ENCODE data around the gene HCN4. TPM values are rescaled to one million over a fixed set of nuclear protein-coding genes. Genes with fewer than 3 reads are reported as not detected.

Gene HCN4
- total RNA-seq, 1 donor from 2014 or later = 0.17 TPM

DNA sequence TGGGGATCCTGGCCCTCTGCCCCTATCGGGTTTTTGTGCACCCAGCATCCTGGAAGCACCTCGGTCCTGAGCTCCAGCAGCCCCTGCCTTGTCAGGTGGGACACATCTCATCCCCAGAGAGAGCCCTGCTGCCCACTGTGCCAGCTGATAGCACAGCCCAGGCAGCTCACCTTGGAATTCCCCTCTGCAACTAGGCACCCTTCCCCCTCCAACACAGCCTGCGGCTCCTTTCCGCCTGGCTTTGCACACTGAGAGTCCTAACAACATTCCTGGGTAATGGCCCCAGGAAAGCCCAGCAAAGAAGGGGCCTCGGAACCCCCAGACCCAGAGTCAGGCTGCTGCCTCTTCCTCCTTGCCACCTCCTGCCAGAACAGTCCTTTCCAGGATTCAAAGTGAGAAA lies 5.9 kb downstream of the HCN4 start:
- no peak for DNase-seq (ENCODE audit: low read depth)
- TF ChIP-seq, protein P1, sequence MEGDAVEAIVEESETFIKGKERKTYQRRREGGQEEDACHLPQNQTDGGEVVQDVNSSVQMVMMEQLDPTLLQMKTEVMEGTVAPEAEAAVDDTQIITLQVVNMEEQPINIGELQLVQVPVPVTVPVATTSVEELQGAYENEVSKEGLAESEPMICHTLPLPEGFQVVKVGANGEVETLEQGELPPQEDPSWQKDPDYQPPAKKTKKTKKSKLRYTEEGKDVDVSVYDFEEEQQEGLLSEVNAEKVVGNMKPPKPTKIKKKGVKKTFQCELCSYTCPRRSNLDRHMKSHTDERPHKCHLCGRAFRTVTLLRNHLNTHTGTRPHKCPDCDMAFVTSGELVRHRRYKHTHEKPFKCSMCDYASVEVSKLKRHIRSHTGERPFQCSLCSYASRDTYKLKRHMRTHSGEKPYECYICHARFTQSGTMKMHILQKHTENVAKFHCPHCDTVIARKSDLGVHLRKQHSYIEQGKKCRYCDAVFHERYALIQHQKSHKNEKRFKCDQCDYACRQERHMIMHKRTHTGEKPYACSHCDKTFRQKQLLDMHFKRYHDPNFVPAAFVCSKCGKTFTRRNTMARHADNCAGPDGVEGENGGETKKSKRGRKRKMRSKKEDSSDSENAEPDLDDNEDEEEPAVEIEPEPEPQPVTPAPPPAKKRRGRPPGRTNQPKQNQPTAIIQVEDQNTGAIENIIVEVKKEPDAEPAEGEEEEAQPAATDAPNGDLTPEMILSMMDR (conservative IDR thresholded peaks at IDR 0.05; ENCODE audit: low read depth, low read length) = no peak
- H3K4me3 ChIP-seq (ENCODE audit: low read depth, low read length) = no peak overlapping the region

DNA sequence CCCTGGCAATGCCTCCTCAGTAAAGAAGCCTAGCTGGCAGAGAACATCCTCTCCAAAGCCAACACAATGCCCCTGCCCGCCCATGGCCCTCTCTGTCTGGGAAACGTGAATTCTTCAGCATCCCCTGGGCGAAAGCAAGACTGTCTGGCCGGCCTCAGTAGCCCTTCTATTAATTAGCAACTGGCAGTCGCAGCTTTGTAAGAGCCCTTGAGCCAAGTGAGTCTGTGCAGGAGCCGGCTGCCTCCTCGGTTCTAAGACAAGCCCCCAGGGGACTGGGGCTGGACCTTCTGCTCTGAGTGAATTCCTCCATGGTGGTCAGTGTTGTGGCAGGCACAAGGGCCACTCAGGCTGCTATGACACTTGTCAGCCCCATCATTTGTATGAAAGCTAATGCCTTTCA lies 7.4 kb downstream of the HCN4 start:
- no peak overlapping the region for H3K4me3 ChIP-seq (ENCODE audit: low read depth, low read length)
- TF ChIP-seq, protein P1 (conservative IDR thresholded peaks at IDR 0.05; ENCODE audit: low read depth, low read length) = no peak
- DNase-seq (ENCODE audit: low read depth) = no peak

DNA sequence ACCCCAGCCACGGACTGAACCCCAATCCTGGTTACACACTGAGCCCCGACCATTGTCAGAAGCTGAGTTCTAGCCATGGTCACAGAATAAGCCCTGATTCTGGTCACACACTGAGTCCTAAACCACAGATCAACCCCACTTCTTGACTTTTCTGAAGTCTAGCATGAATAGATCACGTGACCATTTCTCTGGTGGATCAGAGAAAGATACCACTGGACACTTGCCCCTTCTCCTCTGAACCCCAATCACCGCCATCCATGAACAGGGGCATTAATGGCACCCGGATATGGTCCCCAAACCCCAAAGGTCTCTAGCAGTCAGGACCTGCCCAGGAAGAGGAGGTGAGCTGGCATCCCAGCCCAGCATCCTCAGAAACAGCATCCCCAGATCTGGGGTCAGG lies 9.1 kb downstream of the HCN4 start:
- H3K4me3 ChIP-seq (ENCODE audit: low read depth, low read length) = no peak overlapping the region
- TF ChIP-seq, protein P1 (conservative IDR thresholded peaks at IDR 0.05; ENCODE audit: low read depth, low read length) = no peak
- no peak for DNase-seq (ENCODE audit: low read depth)

DNA sequence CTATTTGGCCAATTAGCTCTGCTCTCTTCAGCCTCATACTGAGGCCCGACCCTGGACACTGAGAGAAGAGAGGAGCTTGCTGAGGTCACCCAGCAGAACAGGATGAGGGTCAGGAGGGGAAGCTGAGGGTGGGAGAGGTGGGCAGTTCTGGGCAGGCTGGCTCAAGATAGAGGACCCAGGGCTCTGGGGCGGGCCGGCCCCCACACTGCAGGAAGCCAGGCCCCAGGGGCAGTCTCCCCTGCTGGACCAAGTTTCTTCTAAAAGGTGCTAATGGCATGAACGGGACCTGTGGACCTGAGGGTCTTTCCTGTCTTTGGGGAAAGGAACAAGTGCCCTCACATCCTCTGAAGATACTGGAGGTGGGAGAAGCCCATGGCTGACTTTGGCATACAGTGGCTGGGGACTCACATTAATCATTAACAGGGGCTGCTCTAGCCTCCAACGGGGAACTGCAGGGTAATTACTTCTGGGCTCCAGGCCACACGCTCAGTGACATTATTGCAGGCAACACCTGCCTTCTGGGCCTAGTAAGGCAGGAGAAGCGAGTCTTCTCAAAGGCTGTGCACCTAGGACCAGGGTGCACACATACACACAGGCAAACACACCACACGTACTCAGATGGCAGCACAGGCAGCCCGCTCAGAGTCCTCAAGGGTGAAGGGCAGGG lies 10.6 kb downstream of the HCN4 start:
- TF ChIP-seq, protein P1 (conservative IDR thresholded peaks at IDR 0.05; ENCODE audit: low read depth, low read length) = no peak
- no peak overlapping the region for H3K4me3 ChIP-seq (ENCODE audit: low read depth, low read length)
- no peak for DNase-seq (ENCODE audit: low read depth)

DNA sequence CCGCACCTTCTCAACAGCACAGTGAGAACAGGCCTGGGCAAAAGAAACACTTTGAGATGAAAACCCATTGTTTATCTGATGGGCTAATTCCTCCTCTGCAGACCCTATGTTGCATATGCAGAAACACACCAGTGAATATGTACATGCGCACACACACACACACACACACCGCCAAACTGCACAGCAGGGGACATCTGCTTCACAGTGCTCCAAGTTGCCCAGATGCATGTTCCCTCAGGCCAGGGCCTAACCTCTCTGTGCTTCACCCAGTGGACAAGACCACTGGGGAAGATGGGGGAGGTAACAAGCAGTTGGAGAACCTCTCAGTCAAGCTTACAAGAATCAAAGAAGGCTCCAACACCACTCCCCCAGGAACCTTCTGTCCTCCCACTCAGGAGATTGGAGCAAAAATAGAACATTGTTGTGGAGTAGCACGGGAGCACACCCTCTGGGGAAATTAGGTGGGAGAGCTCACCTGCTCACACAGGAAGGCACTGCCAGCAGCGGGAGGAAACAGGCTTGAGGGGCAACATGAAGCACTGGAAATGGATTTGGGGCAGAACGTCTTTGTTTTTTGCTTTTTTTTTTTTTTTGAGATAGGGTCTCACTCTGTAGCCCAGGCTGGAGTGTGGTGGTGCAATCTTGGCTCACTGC lies 13.0 kb downstream of the HCN4 start:
- TF ChIP-seq, protein P1 (conservative IDR thresholded peaks at IDR 0.05; ENCODE audit: low read depth, low read length) = no peak
- DNase-seq (ENCODE audit: low read depth) = no peak
- no peak overlapping the region for H3K4me3 ChIP-seq (ENCODE audit: low read depth, low read length)

DNA sequence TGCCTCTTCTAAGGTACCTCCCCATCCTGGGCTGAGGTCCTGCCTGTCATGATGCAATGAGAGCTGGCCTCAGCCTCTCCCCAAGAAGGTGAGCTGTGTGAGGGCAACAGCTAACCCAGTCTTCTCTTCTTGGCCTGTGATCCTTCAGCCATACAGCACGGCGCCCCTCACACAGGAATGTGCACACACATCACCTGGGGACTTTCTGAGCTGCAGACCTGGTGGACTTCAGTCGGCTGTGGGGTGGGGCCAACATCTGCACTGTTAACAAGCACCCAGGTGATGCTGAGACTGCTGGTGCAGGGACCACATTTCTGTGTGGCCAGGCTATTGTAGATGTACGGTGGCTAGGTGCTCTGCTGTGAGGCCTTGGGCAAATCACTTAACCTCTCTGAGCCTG lies 14.5 kb downstream of the HCN4 start:
- H3K4me3 ChIP-seq (ENCODE audit: low read depth, low read length) = no peak overlapping the region
- no peak for DNase-seq (ENCODE audit: low read depth)
- TF ChIP-seq, protein P1 (conservative IDR thresholded peaks at IDR 0.05; ENCODE audit: low read depth, low read length) = no peak

DNA sequence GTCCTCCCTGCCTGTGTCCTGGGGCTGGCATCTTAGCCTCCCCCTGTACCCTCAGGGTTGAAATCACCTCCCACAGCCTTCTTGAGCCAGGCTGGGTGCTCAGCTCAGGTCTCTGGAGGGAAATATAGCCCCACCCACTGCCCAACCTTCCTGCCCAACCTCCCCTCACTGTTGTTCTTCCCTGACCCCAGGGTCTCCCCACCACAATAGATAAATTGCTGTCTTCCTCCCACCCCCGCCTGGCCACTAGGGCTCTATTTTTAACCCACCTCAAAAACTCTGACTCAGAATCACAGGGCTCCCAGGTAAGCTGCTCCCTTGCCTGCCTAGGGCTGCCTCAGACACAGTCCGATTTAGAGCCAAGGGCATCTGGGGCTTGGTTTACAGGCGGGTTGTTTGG lies 15.0 kb downstream of the HCN4 start:
- TF ChIP-seq, protein P1 (conservative IDR thresholded peaks at IDR 0.05; ENCODE audit: low read depth, low read length) = no peak
- H3K4me3 ChIP-seq (ENCODE audit: low read depth, low read length) = no peak overlapping the region
- no peak for DNase-seq (ENCODE audit: low read depth)

Data from epithelial cell of proximal tubule (primary cell).